Epithelial cell of esophagus (primary cell): ENCODE results near the gene PADI1.

Experiments used
- DNase-seq: peaks from one replicate; pipeline ENCODE4 v3.0.0; 2010; ENCODE audit warnings: low read depth
- H3K4me3 ChIP-seq: 2 replicates; pipeline ENCODE4 v1.5.1; 2011; ENCODE audit warnings: mild to moderate bottlenecking, low read length, control low read depth
- TF ChIP-seq, protein P1 (sequence below): IDR thresholded peaks from 2 replicates; pipeline ENCODE4 v1.5.1; 2011; ENCODE audit warnings: low read depth, mild to moderate bottlenecking, low read length, control low read depth, inconsistent platforms; ENCODE audit not compliant: insufficient read depth; ENCODE audit errors: missing control alignments

PADI1 gene, protein sequence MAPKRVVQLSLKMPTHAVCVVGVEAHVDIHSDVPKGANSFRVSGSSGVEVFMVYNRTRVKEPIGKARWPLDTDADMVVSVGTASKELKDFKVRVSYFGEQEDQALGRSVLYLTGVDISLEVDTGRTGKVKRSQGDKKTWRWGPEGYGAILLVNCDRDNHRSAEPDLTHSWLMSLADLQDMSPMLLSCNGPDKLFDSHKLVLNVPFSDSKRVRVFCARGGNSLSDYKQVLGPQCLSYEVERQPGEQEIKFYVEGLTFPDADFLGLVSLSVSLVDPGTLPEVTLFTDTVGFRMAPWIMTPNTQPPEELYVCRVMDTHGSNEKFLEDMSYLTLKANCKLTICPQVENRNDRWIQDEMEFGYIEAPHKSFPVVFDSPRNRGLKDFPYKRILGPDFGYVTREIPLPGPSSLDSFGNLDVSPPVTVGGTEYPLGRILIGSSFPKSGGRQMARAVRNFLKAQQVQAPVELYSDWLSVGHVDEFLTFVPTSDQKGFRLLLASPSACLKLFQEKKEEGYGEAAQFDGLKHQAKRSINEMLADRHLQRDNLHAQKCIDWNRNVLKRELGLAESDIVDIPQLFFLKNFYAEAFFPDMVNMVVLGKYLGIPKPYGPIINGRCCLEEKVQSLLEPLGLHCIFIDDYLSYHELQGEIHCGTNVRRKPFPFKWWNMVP

DNA sequence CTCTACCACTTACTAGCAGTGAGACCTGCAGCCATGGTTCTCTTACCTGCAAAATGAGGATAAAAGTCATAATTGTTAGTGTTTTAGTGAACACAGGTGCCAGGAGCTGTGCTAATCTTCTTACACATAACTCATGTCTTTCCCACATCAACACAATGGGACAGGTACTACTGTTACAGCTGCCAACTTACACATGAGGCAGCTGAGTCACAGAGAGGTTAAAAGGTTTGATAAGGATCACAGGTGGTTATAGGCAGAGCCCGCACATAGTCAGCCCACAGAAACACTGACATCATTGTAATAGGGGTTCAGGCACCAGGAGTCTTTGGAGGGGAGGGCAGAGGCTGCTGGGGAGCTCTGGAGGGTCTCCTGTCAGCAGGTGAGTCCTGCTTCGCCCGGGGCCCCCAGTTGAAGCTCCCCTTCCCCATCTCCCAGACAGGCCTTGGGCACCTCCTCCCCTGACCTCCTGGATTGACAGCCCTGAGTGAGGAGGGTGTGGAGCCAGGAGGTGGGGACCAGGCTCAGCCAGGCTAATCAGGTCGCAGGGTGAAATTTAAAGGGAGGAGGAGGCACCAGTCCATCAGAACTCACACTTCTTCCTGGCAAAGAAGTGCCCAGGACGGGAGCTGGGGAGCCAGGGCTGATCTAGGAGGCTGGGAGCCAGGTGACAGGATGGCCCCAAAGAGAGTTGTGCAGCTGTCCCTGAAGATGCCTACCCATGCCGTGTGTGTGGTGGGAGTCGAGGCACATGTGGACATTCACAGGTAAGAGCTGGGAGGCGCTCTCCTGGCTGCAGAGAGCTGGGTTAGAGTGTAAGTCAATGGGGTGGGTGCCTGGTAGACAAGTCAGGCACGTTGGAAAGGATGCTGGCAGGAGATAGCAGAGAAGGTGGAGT is at the start of gene PADI1:
PADI1 (plus strand) TSS at position 583 of the 895 bp plus-strand sequence; CDS start at position 673, 90 bp downstream.
- DNase-seq = peak; percentile 73
- TF ChIP-seq, protein P1, sequence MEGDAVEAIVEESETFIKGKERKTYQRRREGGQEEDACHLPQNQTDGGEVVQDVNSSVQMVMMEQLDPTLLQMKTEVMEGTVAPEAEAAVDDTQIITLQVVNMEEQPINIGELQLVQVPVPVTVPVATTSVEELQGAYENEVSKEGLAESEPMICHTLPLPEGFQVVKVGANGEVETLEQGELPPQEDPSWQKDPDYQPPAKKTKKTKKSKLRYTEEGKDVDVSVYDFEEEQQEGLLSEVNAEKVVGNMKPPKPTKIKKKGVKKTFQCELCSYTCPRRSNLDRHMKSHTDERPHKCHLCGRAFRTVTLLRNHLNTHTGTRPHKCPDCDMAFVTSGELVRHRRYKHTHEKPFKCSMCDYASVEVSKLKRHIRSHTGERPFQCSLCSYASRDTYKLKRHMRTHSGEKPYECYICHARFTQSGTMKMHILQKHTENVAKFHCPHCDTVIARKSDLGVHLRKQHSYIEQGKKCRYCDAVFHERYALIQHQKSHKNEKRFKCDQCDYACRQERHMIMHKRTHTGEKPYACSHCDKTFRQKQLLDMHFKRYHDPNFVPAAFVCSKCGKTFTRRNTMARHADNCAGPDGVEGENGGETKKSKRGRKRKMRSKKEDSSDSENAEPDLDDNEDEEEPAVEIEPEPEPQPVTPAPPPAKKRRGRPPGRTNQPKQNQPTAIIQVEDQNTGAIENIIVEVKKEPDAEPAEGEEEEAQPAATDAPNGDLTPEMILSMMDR = no peak
- H3K4me3 ChIP-seq = no peak within 1 kb of the TSS

DNA sequence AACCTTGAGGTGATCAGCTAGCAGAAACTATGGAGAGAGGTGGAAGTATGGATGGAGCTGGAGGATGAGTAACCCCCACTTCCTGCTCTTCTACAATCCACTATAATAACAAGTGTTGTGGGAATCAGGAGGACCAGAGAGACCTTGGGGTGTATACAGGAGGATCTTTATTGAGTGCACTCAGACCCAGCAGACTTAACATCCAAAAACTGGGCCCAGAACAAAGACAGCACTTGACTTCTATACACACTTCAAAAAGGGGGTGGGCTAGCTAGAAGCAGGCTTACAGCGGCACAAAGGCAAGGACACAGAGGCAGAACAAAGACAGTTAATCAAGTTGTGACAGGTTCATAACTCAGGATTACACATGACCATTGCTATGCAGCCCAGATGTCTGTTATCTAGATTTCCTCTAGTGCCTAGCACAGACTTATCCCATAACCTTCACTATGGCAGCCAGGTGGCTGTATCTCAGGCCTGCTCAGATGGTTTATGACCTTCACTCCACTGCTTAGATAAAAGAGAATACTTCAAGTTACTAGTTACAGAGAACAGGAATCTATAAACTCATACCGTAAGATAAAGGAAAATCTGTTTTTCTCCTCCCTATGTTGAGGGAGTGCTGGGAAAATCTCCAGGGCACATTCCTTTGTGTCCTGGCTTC is 49.5 kb upstream of the PADI1 start:
- no peak for DNase-seq
- TF ChIP-seq, protein P1 = no peak
- H3K4me3 ChIP-seq = no peak overlapping the region

DNA sequence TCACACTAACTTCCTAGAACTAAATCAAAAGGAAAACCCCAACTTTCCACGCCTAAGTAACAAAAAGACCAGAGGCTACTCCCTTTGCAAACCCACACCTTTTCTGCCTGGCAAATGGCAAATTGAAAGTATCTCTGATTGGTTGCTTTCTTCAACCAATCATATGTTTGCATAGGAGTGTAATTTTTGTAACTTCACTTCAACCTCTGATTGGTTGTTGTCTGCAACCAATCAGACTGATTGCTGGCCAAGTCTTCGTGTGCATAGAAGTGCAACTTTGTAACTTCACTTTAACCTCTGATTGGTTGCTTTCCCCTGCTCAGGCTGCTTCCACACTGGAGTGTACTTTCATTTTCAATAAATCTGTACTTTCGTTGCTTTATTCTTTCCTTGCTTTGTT is 48.8 kb upstream of the PADI1 start:
- no peak for DNase-seq
- H3K4me3 ChIP-seq = no peak overlapping the region
- TF ChIP-seq, protein P1 = no peak

DNA sequence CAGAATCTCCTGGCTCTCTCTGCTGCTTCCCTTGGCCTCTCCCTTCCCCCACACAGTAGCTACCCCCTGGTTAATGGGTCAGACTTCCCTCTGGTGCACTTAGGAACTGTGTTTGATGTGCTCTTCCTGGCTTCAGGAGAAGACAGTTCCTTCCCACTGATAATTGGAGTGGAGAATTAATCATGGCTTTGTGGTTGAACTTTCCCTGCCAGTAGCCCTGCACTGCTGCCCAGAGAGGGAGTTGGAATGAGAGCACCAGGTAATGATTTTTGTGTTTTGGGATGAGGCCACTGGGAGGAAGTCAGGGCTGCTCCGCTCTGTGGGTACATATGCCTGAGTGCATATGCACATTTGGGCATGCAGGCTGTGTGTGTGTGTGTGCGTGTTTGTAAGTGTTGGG is 46.0 kb upstream of the PADI1 start:
- DNase-seq = no peak
- H3K4me3 ChIP-seq = no peak overlapping the region
- TF ChIP-seq, protein P1 = no peak

DNA sequence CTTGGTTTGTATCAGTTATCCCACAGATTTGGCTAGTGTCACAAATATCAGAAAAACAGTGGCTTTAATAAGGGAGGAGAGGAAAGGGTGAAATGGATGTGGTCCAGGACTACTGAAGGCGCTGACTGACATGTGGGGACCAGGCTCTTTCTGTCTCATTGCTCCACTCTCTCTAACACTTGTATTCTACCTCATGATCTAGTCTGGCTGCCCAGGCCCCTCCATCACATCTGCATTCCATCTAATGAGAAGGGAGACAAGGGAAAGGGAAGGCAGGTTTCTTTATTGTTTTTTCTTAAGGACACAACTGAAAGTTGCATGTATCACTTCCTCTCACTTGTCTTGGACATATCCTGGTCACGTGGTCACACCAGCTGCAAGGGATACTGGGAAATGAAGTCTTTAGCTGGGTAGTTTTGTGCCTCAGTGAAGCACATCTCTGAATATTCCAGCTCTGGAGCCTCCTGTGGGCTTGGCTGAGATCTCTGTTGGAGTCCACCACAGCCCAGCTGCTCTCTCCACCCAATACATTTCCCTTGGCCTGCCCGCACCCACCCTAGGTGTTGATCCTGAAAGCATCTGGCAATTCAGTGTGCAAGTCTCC is 43.7 kb upstream of the PADI1 start:
- no peak overlapping the region for H3K4me3 ChIP-seq
- TF ChIP-seq, protein P1 = no peak
- DNase-seq = no peak

DNA sequence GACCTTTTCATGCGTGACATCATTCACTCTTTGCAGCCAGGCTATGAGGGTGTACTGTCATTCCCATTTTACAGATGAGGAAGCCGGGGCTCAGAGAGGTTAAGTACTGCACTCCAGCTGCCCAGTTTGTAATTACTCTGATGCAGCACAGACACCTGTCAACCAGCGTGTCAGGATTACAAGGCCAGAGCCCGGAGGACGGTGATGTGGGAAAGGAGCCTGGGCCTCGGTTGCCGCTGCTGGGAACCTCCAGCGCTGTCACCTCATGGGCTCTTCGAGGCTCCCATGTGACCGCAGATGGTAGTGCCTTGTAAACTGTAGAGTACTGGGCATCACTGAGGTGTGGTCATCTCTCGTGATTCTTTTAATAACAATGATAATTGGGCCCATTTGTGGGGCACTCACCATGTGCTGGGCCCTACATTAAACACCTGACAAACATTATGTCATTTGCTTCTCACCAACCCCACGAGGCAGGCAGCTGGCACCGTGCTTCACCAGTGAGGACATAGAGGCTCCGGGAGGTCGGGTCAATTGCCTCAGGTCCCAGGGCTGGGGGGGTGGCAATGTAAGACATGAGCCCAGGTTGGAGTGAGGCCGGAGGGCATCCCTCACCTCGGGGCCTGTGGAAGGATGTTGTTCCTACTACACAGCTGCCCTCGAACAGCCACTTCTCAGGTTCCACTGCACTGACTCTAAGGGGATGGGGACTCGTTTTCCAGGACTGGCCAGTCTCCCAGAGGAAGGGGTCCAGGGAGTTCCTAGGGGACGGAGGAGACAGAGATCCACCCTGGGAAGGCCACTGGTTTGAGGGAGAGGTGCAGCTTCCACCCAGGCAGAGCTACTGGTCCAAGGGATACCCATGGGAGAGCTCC is 42.8 kb upstream of the PADI1 start:
- DNase-seq = no peak
- no peak overlapping the region for H3K4me3 ChIP-seq
- TF ChIP-seq, protein P1 = no peak
